IgD-negative memory B cell (primary cell): ENCODE data around the gene CBLN1. TPM values are rescaled to one million over a fixed set of nuclear protein-coding genes. Genes with fewer than 3 reads are reported as not detected.

Experiments used
- H3K27ac Mint-ChIP-seq, 3 donors: one replicate each; pipeline ENCODE4 v1.8.0; 2020 to 2022; ENCODE audit warnings: mild to moderate bottlenecking in 3 of 3, mixed read lengths in 3 of 3, moderate library complexity in 1 of 3
- H3K27me3 Mint-ChIP-seq: one replicate; pipeline ENCODE4 v1.8.0; 2021; ENCODE audit warnings: mixed read lengths
- H3K36me3 Mint-ChIP-seq: one replicate; pipeline ENCODE4 v1.8.0; 2020; ENCODE audit warnings: mild to moderate bottlenecking, mixed read lengths
- H3K4me1 Mint-ChIP-seq, 3 donors: one replicate each; pipeline ENCODE4 v1.8.0; 2020 to 2022; ENCODE audit warnings: mixed read lengths in 3 of 3, mild to moderate bottlenecking in 1 of 3
- H3K4me3 Mint-ChIP-seq, 4 donors: one replicate each; pipeline ENCODE4 v1.8.0; 2020 to 2022; ENCODE audit warnings: mild to moderate bottlenecking in 4 of 4, mixed read lengths in 4 of 4, moderate library complexity in 3 of 4
- H3K9me3 Mint-ChIP-seq, 3 donors: one replicate each; pipeline ENCODE4 v1.8.0; 2020 to 2021; ENCODE audit warnings: mixed read lengths in 3 of 3, mild to moderate bottlenecking in 1 of 3
- polyA plus RNA-seq: library from polyadenylated mRNA; unstranded; fragments of 300-500 nt; fragmentation: Illumina TruSeq; gene quantifications from one replicate; pipeline ENCODE4 v1.2.3, GENCODE V29; 2021

Gene CBLN1
- polyA plus RNA-seq, 1 donor from 2014 or later: not detected

DNA sequence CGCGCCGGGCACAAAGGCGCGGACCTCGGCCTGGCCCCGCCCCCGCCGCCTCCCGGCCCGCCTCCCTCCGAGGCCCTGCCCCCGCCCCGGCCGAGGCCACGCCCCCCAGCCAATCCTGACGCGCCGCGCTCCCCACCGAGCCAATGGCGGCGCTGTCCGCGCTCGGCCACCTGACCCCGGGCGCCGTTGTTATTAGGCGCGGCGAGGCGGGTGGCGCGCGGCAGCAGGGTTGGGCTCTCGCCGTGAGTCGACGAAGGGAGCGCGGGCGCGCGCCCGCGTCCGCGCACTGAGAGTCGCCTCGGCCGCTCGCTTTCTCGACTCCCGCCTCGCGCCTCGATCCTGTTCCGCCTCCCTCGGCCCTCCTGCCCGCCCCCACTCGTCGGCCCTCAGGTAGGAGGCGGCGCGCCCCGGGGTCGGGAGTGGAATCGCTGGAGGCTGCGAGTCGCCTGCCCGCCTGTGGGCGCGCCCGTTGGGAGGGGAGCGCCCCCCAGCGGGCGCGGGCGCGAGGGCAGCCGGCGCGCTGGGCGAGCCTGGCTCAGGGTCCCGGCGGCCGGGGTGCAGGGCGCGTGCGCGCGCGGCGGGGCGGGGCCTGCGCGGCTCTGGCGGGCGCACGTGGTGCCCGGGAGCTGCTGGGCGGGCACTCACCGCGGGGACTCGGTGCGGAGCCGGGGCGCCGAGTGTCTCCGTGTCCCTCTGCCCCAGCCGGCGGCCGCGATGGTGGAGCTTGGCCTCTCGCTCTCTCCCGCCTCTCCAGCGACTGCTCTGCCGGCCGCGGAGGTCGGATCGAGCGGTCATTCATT, 405 bp upstream of the CBLN1 start:
- Mint-ChIP-seq H3K4me1 (peaks cover 0 to 8% (median 4%) of the 10 kb centered on the region in 3 donors), H3K4me3 (peak overlapping the region in 3 of 4 donors; percentile 17 to 54 (median 54)), H3K27ac (no peak overlapping the region), H3K9me3 (peaks cover 0 to 4% (median 2%) of the 10 kb centered on the region in 3 donors), H3K27me3 (peaks cover 60% of the 10 kb centered on the region), H3K36me3 (no peaks in the 10 kb centered on the region)

DNA sequence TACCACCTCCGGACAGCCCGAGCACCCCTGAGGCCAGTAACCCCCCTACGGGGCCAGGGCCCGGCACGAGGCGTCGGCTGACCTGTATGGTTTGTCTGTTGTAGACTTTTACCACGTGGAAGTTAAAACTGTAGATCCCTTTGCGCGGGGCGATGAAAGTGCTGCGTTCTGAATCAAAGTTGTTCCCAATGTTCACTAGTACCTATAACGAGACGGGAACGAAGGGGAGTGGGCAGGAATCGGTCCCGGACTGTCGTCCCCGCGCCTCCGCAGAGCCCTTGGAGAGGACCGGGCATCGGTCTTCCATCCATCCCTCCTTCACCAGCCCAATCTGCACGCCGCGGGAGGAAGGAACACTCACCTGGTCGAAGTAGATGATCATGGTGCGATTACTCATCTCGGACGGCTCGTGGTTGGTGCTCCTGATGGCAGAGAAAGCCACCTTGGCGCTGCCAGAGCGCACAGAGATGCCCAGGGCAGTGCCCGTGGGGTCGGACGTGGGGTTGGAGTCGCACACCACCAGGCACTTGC, 732 bp downstream of the CBLN1 start:
- peak overlapping the region in 2 of 4 donors; percentile 57 to 74 for H3K4me3 Mint-ChIP-seq
- no peaks in the 10 kb centered on the region for H3K36me3 Mint-ChIP-seq
- H3K4me1 Mint-ChIP-seq: peaks cover 4 to 8% (median 4%) of the 10 kb centered on the region in 3 donors
- peaks cover 67% of the 10 kb centered on the region for H3K27me3 Mint-ChIP-seq
- H3K27ac Mint-ChIP-seq: no peak overlapping the region
- peaks cover 0 to 4% (median 2%) of the 10 kb centered on the region in 3 donors for H3K9me3 Mint-ChIP-seq

DNA sequence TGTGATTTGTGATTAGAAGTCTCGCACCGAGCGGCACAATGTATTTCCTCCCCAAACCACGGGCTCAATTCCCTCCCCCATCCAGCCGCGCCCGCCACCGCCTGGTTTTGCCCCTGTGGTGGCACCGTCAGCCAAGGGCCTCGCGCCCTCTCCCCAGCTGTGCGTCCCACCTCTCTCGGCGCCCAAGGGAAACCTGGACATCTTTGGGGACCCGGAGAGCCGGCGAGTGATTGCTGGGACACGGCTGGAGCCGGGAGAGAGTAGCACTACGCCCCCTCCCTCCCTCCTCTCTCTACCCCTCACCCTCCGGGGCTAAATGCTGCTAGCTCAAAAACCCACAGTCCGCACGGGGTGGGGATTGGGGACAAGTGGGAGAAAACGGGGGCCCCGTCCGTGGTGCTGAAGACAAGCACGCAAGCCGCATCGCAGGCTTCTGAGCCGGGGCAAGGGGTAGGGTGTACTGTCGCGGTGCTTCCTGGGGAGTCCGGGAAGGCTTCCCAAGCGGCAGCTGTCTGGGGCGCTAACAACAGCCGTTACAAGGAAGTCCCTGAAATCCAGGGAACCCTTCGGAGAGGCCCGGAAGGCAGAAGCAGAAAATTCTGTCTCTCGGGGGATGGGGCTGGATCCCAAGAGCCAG, 1.4 kb downstream of the CBLN1 start:
- Mint-ChIP-seq H3K27me3 (peaks cover 63% of the 10 kb centered on the region), H3K9me3 (peaks cover 0 to 4% (median 2%) of the 10 kb centered on the region in 3 donors), H3K4me1 (peaks cover 4 to 8% (median 4%) of the 10 kb centered on the region in 3 donors), H3K27ac (no peak overlapping the region), H3K36me3 (no peaks in the 10 kb centered on the region), H3K4me3 (peak overlapping the region in 1 of 4 donors; percentile 83)

DNA sequence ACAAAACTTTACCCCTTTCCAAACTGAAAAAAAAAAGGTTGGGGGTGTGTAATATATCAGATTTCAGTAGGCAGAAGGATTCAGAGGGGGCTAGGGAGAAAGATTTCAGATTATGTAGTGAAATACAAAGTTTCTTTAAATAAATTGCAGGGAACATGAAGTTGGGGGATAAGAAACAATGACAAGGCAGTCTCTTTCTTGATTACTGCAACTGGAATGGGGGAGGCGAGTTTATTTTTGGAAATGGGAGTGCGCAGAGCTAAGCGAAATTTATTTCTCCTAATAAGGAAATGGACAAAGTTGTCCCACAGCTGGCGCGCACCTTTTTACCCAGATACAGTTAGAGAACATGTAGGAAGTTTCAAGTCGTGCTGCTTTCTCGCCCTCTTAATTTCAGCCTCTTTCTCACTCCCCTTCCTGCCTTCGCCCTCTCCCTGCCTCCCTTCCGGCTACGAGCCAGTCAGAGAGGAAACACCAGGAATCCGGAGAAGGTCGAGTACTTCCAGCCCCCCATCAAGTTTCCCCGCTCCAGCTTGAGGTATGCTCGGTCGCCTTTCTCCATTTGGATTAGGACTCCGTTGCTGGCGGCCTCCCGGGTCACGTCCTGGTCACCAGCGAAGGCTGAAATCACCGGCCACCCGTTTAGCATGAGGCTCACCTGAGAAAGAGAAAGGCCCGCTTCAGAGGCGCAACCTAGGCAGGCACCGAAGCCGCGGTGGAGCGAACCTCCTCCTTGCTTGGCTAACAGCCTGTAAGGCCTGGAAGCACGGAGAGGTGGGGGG, 2.5 kb downstream of the CBLN1 start:
- Mint-ChIP-seq H3K4me1 (peaks cover 4 to 8% (median 4%) of the 10 kb centered on the region in 3 donors), H3K27ac (no peak overlapping the region), H3K27me3 (peaks cover 64% of the 10 kb centered on the region), H3K4me3 (no peak overlapping the region), H3K36me3 (peaks cover 2% of the 10 kb centered on the region), H3K9me3 (peaks cover 0 to 4% (median 2%) of the 10 kb centered on the region in 3 donors)

DNA sequence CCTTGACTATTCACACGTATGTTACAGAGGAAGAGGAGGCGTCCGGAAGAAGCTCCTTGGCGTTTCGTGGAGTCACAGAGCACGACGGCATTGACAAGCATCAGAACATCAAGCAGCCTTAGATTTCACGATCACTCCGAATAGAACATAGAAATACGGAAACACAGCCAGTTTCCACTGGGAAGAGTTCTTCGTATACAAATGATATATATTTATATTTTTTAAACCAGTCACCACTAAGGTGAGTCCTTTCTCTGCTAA, 3.1 kb downstream of the CBLN1 start:
- Mint-ChIP-seq H3K27ac (no peak overlapping the region), H3K36me3 (peaks cover 2% of the 10 kb centered on the region), H3K4me1 (peaks cover 4 to 8% (median 4%) of the 10 kb centered on the region in 3 donors), H3K9me3 (peaks cover 0 to 8% (median 2%) of the 10 kb centered on the region in 3 donors), H3K4me3 (no peak overlapping the region), H3K27me3 (peaks cover 63% of the 10 kb centered on the region)

DNA sequence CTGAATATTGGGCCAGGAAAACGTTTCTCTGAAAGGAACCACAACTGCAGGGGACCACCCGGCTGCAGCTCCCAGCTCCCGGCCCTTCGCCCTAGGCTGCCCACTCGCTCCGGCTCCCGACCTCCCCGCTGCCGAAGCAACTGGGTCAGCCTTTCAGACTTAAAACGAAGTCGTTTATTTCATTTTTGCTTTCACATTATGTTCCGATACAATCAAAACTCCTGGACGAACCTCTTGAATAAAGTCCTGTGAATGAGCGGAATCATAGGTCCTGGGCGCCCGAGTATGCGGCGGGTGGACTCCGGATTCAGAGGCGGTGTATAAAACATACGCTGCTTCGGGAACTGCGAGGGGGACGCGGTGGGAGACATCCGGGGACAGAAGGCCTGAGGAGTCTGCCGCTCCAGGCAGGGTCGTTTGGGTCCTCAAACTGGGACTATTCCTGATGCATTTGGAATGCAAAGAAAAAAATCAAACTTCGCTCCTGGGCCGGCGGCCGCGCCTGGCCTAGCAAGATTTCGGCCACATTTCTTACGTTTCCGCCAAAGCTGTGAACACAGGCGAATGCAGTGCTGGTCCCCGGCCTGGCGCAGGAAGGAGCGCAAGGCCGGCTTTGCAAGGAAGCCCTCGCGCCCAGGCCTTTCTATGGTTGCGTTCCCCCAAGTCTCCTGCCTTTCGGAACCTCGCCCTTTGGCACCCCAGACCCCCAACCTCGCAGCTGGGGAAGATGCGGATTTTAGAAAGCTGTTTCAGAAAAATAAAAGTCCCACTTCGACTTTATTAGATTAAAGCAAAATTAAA, 3.7 kb downstream of the CBLN1 start:
- peaks cover 2% of the 10 kb centered on the region for H3K36me3 Mint-ChIP-seq
- peaks cover 61% of the 10 kb centered on the region for H3K27me3 Mint-ChIP-seq
- H3K27ac Mint-ChIP-seq: no peak overlapping the region
- H3K4me3 Mint-ChIP-seq: no peak overlapping the region
- peaks cover 0 to 8% (median 2%) of the 10 kb centered on the region in 3 donors for H3K9me3 Mint-ChIP-seq
- H3K4me1 Mint-ChIP-seq: peaks cover 4 to 8% (median 4%) of the 10 kb centered on the region in 3 donors

DNA sequence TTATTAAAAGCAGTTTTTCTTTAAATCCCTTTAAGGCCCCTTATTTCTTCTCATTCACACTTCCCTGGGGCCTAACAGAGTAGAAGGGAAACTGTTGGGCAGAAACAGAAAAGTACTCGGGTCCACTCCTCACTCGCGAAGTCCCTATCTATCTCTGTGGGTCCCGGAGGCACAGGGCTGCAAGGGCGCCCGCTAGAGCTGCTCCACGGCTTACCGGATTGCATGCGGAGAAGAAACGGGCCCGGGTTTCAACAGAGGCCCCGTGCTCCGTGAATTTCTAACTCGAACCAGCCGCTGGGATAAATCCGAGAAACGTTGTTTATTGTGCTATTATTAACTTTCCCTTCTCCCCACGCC, 4.3 kb downstream of the CBLN1 start:
- Mint-ChIP-seq H3K9me3 (peaks cover 0 to 5% (median 0%) of the 10 kb centered on the region in 3 donors), H3K27me3 (peaks cover 59% of the 10 kb centered on the region), H3K36me3 (peaks cover 2% of the 10 kb centered on the region), H3K4me1 (peaks cover 0 to 4% (median 3%) of the 10 kb centered on the region in 3 donors), H3K27ac (no peak overlapping the region), H3K4me3 (no peak overlapping the region)

DNA sequence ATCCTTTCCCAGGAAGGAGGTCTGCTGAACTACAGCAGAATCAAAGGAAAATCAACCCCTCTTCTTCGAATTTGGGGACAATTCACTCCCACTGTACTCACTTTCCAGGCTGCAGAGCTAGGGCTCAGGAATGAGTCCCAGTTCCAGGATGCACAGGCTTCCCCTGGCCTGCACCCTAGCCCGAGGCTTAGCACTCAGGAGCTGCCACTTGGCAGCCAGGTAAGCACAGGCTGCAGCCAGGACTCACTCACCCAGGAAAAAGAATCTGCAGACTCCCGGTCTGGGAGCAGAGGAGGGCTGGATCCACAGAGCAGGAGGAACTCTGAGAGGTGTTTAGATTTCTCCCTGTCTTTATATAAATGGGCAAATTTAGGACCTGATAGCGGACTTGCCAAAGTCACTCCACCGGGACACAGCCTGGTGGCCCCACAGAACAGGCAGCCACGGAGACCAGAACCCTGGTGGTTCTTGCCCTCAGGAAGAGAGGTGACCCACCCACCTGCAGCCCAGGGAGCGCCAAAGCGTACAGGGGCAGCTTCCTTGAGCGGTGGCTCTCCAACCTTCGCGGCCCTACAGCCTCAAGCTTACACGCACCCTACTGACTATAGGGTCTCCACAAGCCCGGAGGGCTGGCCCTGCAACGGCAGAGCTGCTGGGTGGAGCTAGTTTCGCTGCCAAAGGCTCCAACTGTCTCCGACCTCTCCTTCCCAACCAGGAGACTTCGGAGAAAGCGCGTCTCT, 4.8 kb downstream of the CBLN1 start:
- peaks cover 0 to 4% (median 3%) of the 10 kb centered on the region in 3 donors for H3K4me1 Mint-ChIP-seq
- H3K9me3 Mint-ChIP-seq: peaks cover 0 to 5% (median 0%) of the 10 kb centered on the region in 3 donors
- H3K4me3 Mint-ChIP-seq: peak overlapping the region in 1 of 4 donors; percentile 12
- peaks cover 63% of the 10 kb centered on the region for H3K27me3 Mint-ChIP-seq
- peaks cover 2% of the 10 kb centered on the region for H3K36me3 Mint-ChIP-seq
- no peak overlapping the region for H3K27ac Mint-ChIP-seq

DNA sequence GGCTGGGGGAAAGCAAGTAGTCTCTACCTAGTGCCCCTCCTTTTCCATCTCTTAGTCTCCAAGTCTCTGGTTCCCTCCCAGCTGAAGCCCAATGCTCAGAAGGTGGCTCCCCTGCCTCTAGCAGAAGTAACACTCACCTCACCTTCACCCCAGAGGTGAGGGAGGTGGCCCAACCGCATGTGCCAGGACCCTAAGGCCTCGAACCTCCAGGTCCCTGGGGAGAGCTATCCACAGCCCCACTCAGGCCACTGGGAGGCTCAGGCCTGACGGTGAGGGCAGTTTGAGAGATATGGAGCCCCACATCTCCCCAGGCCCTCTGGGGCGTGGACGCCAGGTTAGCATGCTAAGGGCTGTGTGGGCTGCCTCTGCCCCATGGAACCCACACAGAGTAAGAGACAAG, 5.8 kb downstream of the CBLN1 start:
- Mint-ChIP-seq H3K27ac (no peak overlapping the region), H3K27me3 (peaks cover 60% of the 10 kb centered on the region), H3K36me3 (peaks cover 2% of the 10 kb centered on the region), H3K9me3 (peaks cover 0 to 5% (median 0%) of the 10 kb centered on the region in 3 donors), H3K4me1 (peaks cover 0 to 4% (median under 1%) of the 10 kb centered on the region in 3 donors), H3K4me3 (no peak overlapping the region)

DNA sequence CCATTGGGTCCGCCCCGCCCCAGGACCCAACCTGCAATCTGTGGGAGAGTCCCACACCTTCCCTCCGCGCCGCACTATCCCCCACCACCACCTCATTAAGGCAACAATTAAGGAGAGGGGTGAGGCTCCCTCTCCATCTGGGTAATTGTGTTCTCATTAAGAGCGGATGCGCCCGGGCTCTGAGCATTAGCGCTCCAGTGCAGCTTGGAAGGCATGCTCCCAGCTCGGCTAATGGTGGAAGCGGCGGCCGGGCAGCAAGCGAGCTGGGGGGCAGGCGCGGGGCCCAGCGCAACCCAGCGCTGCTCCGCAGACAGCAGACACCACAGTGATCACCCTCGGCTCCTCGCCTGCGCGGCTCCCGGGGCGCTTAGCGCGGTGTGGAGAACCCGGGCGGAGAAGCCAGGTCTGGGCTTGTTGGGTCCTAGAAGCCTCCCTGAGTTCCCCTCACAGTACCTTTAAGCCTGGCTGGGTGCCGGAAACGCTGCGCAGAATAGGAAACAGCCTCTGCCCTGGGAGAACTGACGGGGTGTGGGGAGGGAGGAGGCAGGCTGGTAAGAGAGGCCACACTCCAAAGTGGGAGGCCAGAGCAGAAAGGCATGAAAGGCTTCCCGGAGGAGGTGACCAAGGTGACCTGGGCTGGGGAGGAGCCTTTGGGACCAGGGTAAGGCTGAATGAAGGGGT, 6.4 kb downstream of the CBLN1 start:
- Mint-ChIP-seq H3K4me3 (no peak overlapping the region), H3K36me3 (peaks cover 2% of the 10 kb centered on the region), H3K27ac (no peak overlapping the region), H3K9me3 (peaks cover 0 to 5% (median 0%) of the 10 kb centered on the region in 3 donors), H3K27me3 (peaks cover 55% of the 10 kb centered on the region), H3K4me1 (peaks cover 0 to 4% (median 0%) of the 10 kb centered on the region in 3 donors)

DNA sequence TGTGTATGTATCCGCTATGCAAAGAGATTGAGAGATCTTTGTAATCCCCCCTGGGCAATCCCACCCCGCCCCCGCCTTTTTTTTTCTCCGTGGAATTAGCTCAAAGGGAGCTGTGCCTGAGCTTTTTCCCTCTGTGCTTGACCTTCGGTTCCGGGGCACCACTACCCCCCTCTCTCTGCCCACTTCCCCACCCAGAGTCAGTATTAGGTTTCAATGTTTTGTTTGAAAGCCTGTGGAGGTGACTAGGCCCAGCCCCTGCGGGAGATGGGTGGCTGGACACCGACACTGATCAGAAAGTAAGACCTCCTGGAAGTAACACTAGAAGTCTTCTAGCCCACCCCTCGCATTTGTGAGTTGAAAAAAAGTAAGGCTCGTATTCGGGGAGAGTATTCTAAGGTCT, 7.0 kb downstream of the CBLN1 start:
- H3K4me3 Mint-ChIP-seq: no peak overlapping the region
- peaks cover 2% of the 10 kb centered on the region for H3K36me3 Mint-ChIP-seq
- H3K4me1 Mint-ChIP-seq: peaks cover 0 to 4% (median 0%) of the 10 kb centered on the region in 3 donors
- no peak overlapping the region for H3K27ac Mint-ChIP-seq
- H3K27me3 Mint-ChIP-seq: peaks cover 50% of the 10 kb centered on the region
- H3K9me3 Mint-ChIP-seq: peaks cover 0 to 4% (median 0%) of the 10 kb centered on the region in 3 donors

DNA sequence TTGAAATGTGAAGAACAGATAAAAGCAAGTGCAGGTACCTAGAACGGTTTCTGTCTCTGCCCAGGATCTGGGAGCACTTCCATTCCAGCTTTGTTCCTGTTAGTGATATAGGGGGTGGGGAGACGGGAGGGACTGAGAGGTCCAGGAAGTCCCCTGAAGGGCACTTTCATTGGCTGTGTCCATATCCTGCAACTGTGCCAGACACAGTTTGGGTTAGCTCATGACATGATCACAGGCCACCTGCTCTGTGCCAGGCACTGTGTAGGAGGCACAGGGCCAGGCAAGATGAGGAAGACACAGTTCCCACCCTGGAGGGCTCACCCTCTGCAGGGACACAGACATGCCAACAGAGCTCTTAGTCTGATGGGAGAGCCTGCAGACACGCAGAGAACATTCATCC, 7.9 kb downstream of the CBLN1 start:
- Mint-ChIP-seq H3K36me3 (peaks cover 2% of the 10 kb centered on the region), H3K4me1 (peaks cover 0 to 4% (median 0%) of the 10 kb centered on the region in 3 donors), H3K9me3 (peaks cover 0 to 4% (median under 1%) of the 10 kb centered on the region in 3 donors), H3K27ac (no peak overlapping the region), H3K27me3 (peaks cover 42% of the 10 kb centered on the region), H3K4me3 (no peak overlapping the region)

DNA sequence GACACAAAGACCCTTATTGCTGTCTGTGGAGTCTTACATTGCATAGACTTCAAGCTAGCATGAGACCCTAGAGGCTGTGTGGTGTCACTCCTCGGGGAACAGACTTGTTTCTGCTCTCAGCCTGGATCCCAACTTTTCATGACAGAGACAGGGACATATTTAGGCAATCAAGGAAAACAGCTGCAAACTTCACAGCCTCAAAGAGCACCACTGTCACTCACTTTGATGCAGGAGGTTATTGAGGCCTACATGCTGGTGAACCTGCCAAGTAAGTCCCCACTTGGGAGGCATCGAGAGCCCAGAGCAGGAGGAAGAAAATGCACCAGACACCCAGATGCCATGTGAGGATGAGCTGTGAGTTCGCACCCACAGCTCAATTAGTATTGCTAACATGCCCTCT, 10.3 kb downstream of the CBLN1 start:
- Mint-ChIP-seq H3K27ac (no peak overlapping the region), H3K27me3 (peaks cover 22% of the 10 kb centered on the region), H3K9me3 (peaks cover 0 to 10% (median 4%) of the 10 kb centered on the region in 3 donors), H3K36me3 (peaks cover 2% of the 10 kb centered on the region), H3K4me3 (no peak overlapping the region), H3K4me1 (peaks cover 0 to 3% (median 0%) of the 10 kb centered on the region in 3 donors)
